ENCODE measurements around the gene YWHAH. TPM values are rescaled to one million over a fixed set of nuclear protein-coding genes. Genes with fewer than 3 reads are reported as not detected.

The YWHAH gene
- total and polyA plus RNA-seq, 8 donors: 40.2 to 106 (median 48.0) TPM

GRCh38 chr22:31940506-31940905 is 3.8 kb upstream of the YWHAH start:
- H3K27me3 ChIP-seq: no peaks in the 10 kb centered on the region
- H3K4me3 ChIP-seq: no peak overlapping the region
- DNase-seq (no peak), ATAC-seq (no peak), FAIRE-seq (no peak)
- H3K9me3 ChIP-seq: no peaks in the 10 kb centered on the region
- no peaks in the 10 kb centered on the region for H3K4me1 ChIP-seq
- no peak for TF ChIP-seq CTCF (IDR thresholded peaks at IDR 0.05)
- WGBS, 2 donors: 56 to 61% methylated on average over 9 of the region's 9 CpGs
- no peaks in the 10 kb centered on the region for H3K36me3 ChIP-seq
- H3K27ac ChIP-seq: no peak overlapping the region
- intact Hi-C loops (cut with DNase I): no loop called here

GRCh38 chr22:31942091-31942490 is 2.2 kb upstream of the YWHAH start:
- H3K9me3 ChIP-seq: no peaks in the 10 kb centered on the region
- DNase-seq (no peak), ATAC-seq (no peak), FAIRE-seq (no peak)
- intact Hi-C loops (cut with DNase I): no loop called here
- 82 to 87% methylated on average over 5 of the region's 5 CpGs for WGBS, 2 donors
- no peaks in the 10 kb centered on the region for H3K36me3 ChIP-seq
- no peak for TF ChIP-seq CTCF (IDR thresholded peaks at IDR 0.05)
- H3K27me3 ChIP-seq: no peaks in the 10 kb centered on the region
- peaks cover 1 to 10% (median 10%) of the 10 kb centered on the region in 3 donors for H3K4me1 ChIP-seq
- H3K4me3 ChIP-seq: no peak overlapping the region
- no peak overlapping the region for H3K27ac ChIP-seq

GRCh38 chr22:31943206-31943977 is 943 bp upstream of the YWHAH start:
- DNase-seq: peak in 2 of 6 donors; percentile 12 to 25
- H3K36me3 ChIP-seq: no peaks in the 10 kb centered on the region
- no peak for TF ChIP-seq CTCF (IDR thresholded peaks at IDR 0.05)
- no peak for FAIRE-seq
- H3K9me3 ChIP-seq: no peaks in the 10 kb centered on the region
- 39 to 40% methylated on average over 15 of the region's 15 CpGs for WGBS, 2 donors
- peaks cover 11 to 21% (median 16%) of the 10 kb centered on the region in 3 donors for H3K4me1 ChIP-seq
- no peak for ATAC-seq
- peak overlapping the region; percentile 83 to 94 (median 91) for H3K27ac ChIP-seq
- H3K4me3 ChIP-seq: peak overlapping the region; percentile 51 to 97 (median 84)
- intact Hi-C loops (cut with DNase I): no loop called here
- H3K27me3 ChIP-seq: no peaks in the 10 kb centered on the region

DNA sequence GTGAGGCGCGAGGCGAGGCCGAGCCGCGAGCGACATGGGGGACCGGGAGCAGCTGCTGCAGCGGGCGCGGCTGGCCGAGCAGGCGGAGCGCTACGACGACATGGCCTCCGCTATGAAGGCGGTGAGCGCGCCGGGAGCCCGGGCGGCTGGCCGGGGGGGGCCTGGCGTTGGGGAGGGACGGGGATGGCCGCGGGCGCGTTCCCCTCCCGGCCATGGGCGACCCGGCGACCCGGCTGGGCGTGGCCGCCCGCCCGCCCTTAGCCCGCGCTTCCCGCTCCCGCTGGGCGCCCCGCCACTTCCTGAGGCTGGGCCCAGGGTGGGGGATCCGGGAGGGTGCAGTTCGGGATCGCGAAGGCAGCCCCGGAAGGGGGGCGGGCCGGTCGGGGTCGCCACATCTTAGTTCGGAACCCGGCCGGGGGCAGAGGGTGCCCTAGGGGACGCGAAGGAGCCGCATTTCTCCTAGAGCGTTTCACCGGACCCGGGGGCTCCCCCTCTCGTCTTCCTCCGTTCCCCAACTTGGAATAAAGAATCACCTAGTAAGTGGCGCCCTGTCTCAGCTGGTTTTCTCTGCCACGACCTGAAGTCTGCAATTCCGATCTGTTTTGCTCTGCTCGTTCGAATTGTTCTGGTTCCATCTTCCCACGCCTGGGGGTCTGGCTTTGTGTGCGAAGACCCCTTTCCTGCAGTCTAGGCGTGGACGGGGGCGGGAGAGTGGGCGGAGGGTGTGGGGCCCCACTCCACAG is 536 bp downstream of the YWHAH start:
- DNase-seq (peak in 4 of 6 donors; percentile 45 to 82 (median 56)), FAIRE-seq (no peak), ATAC-seq (peak; percentile 23 to 44 (median 36))
- no peak for TF ChIP-seq CTCF (IDR thresholded peaks at IDR 0.05)
- Histone ChIP-seq H3K36me3 (no peaks in the 10 kb centered on the region), H3K27ac (peak overlapping the region; percentile 83 to 94 (median 91)), H3K4me1 (peaks cover 11 to 21% (median 17%) of the 10 kb centered on the region in 3 donors), H3K9me3 (no peaks in the 10 kb centered on the region), H3K4me3 (peak overlapping the region; percentile 83 to 97 (median 89)), H3K27me3 (no peaks in the 10 kb centered on the region)
- intact Hi-C loops (cut with DNase I): no loop called here
- 1% methylated on average over 36 to 75 of the region's 76 CpGs for WGBS, 2 donors
